D721Med (cell line): Measurements from ENCODE around the gene GSAP.

ENCODE experiments used
- DNase-seq: peaks from one replicate; pipeline ENCODE4 v3.0.0; 2011; ENCODE audit warnings: low spot score; ENCODE audit not compliant: insufficient read length
- FAIRE-seq: peaks from 2 replicates; lab custom pipeline; 2011; peaks lifted over from hg19 to GRCh38; lab: Jason Lieb, UNC
- TF ChIP-seq, protein P1 (sequence below): IDR thresholded peaks from 2 replicates; pipeline ENCODE4 v1.5.1; 2012; ENCODE audit warnings: mild to moderate bottlenecking, control low read depth; ENCODE audit not compliant: insufficient read depth; ENCODE audit errors: missing control alignments

GSAP gene

DNA sequence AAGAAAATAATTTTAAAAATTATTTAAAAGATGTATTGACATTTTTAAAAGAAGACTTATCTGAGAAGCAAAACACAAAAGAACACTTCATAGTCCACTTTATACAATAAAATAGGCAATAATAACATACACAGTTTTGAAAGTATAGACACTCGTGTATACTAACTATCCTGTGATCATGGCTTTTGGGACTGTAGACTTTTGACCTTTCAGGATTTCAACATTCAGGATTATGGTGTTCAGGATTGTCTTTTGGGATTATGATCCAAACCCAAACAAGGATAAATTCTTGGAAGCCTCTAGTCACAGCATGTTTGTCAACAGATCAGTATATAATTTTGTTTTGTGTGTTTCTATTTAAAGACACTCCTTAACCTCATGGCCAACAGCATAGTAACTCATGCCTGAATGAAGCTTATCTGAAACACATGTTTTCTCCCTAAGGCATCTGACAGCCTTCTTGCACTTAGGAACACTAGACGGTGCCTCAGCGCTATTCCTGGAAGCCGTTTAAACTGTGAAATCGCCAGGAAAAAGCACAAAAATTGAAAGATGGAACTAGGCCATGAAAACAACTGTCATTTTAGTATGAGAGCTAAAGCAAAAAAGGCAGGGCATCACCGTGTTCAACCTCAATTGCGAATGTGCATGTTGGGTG lies 29.9 kb downstream of the GSAP start:
- TF ChIP-seq, protein P1, sequence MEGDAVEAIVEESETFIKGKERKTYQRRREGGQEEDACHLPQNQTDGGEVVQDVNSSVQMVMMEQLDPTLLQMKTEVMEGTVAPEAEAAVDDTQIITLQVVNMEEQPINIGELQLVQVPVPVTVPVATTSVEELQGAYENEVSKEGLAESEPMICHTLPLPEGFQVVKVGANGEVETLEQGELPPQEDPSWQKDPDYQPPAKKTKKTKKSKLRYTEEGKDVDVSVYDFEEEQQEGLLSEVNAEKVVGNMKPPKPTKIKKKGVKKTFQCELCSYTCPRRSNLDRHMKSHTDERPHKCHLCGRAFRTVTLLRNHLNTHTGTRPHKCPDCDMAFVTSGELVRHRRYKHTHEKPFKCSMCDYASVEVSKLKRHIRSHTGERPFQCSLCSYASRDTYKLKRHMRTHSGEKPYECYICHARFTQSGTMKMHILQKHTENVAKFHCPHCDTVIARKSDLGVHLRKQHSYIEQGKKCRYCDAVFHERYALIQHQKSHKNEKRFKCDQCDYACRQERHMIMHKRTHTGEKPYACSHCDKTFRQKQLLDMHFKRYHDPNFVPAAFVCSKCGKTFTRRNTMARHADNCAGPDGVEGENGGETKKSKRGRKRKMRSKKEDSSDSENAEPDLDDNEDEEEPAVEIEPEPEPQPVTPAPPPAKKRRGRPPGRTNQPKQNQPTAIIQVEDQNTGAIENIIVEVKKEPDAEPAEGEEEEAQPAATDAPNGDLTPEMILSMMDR = no peak
- FAIRE-seq (no peak), DNase-seq (no peak)

DNA sequence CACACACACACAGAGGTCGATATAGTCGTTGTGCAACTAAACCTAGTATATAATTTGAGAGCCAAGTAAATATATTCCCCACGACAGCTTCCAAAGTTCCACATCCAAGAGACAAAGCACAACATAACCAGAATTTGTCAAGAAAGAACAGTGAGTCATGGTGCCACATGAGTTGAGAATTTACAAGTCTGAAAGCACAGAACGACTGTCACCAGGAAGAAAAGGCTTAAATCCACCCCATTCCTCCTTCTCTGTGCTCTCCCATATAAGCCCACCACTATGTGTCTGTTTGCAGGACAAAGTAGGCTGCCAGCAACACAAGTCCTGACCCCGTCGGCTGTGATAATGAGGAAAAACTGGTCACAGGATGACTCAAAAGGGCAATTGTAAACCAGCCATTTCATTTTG lies 32.8 kb downstream of the GSAP start:
- no peak for DNase-seq
- FAIRE-seq = no peak
- TF ChIP-seq, protein P1 = no peak

- DNase-seq = no peak
- FAIRE-seq = no peak
- TF ChIP-seq, protein P1 = no peak
Observed at GRCh38 chr7:77382532-77382931, 33.6 kb downstream of the GSAP start.

DNA sequence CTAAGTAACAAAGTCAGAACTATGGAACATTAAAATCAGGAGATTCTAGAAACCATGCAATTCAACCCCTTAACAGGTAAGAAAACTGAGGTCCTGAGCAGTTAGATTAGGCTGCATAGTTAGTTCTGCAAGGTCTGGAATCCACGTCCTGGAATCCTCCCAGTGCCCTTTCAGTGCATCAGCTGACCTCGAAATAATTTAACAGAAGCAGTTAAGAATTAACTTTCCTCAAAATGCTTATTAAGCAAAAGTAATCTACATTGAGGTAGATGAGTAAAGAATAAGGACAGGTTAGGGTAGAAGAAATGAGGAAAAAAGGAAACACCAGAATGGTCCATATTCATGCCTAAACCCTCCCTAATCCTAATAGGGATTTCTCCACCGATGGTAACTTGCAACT lies 37.6 kb downstream of the GSAP start:
- DNase-seq (no peak), FAIRE-seq (no peak)

DNA sequence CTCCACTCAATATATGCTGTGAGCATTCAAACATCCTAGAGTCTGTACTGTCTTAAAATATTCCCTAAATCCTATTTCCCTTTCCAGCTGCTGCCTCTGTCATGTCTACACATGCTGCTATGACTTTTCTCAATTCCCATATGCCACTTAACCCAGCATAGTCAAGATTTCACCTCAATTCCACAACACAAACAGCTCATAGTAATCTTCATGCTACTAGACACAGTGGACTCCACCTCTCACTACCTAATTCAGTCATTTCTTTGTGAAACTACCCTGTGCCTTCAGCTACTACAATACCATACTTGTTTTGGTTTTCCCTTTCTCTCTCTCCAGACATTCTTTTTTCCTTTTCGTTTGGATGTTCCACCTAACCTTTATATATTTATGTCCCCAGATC lies 45.5 kb downstream of the GSAP start:
- TF ChIP-seq, protein P1 = no peak
- FAIRE-seq (no peak), DNase-seq (no peak)

More for the DNA sequence above, 37.6 kb downstream of the GSAP start:
- TF ChIP-seq, protein P1 = no peak

DNA sequence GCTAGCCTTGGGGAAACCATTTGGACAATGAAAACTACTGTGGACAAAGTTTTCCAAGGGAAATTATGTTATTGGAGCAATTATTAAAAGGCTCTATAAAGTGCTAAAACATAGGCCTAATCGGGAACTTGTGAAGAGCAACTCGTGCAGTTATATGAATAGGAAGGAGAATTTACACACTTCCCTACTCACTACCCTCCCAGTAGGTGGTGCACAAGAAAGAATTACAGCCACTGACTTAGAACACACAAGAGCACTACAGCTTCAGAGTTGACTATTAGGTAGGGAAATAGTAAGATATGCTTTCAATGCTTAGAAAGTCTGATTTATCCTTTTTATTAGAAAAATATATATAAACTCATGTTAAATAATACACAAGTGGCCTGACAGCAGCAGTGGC lies 47.2 kb downstream of the GSAP start:
- TF ChIP-seq, protein P1 = no peak
- DNase-seq = no peak
- FAIRE-seq = no peak

GRCh38 chr7:77367976-77368375 lies 48.2 kb downstream of the GSAP start:
- FAIRE-seq (no peak), DNase-seq (no peak)
- TF ChIP-seq, protein P1 = no peak
